Amniotic stem cell (primary cell): Measurements from ENCODE around the gene GSTM1.
"Not testable (repeated sequence)": the region's sequence is repeated elsewhere in the genome, so short reads cannot be mapped to it uniquely, and the experiment has no call there.

Experiments
- DNase-seq: peaks from one replicate; lab custom pipeline; 2025; lab: John Stamatoyannopoulos, UW

Gene GSTM1

DNA sequence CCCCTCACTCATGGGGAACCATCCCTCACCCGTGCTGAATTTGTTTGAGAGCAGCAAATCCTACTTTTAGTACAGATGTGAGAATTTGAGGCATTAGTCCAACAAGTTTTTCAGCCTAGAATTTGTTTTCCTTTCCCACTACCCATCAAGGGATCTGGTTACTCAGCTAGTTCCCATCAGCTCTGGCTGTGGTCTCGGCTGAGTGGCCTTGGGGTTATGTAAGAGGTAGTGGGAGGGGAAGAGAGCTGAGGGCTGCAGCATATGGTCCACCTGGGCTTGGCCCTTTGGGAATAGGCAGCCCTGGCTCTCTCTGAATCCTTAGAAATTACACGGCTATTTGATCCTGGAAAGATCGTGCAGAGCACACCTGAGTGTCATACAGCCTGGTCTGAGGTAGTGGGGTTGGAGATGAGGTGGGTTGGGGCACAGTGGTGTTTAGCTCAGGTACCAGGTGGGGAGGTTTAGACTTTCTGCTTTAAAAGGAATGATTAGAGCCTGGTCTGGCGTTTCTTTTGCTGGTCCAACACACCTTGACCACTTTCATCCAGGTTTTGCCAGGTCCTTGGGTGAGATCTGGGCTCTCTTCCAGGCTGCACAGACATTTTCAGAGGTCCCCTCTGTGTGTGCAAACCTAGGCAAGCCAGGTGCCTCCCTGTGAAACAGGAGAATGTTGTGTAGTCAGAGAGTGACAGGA, 27.5 kb upstream of the GSTM1 start:
- no peak for DNase-seq

DNA sequence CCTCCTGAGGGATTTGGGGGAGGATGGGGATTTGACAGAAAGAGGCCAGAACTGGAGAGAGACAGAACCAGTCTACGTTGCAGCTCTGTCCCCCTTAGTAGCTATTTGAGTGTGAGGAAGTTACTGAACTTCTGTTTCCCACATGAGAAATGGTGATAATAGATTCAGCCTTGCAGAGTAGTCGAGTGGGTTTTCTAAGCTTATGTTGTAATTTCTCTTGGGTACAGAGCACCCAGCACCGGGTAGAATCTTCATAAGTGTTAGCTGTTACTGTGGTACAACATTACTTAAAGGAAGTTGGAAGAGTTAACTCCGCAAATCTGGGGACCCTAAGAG, 27.0 kb upstream of the GSTM1 start:
- not testable (repeated sequence) for DNase-seq

DNA sequence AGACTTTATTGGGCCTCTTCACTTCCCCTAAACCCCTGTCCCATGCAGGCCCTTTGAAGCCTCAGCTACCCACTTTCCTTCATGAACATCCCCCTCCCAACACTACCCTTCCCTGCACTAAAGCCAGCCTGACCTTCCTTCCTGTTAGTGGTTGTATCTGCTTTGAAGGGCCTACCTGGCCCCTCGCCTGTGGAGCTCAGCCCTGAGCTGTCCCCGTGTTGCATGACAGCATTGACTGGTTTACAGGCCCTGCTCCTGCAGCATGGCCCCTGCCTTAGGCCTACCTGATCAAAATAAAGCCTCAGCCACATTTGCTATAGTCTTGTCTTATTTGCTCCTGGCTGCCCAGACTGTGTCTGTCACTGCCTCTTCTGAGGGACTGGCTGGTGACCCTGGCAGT, 26.2 kb upstream of the GSTM1 start:
- no peak for DNase-seq

DNA sequence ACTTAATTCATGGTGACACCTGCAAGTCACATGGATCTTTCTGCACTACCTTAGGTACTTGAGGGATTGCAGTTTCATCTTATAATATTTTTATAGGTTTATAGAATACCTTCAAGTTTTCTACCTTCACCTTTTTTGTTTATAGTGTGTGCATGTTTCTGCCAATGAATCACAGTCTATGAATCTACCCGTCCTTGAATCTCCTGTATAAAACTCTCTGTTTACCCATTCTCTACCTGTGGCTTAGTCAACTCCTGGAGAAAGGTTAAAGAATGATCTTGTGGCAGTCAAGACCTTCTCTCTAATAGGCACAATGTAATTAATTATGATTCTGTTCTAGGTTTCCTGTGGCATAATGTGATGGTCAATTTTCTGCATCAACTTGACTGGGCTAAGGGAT, 22.9 kb upstream of the GSTM1 start:
- no peak for DNase-seq

DNA sequence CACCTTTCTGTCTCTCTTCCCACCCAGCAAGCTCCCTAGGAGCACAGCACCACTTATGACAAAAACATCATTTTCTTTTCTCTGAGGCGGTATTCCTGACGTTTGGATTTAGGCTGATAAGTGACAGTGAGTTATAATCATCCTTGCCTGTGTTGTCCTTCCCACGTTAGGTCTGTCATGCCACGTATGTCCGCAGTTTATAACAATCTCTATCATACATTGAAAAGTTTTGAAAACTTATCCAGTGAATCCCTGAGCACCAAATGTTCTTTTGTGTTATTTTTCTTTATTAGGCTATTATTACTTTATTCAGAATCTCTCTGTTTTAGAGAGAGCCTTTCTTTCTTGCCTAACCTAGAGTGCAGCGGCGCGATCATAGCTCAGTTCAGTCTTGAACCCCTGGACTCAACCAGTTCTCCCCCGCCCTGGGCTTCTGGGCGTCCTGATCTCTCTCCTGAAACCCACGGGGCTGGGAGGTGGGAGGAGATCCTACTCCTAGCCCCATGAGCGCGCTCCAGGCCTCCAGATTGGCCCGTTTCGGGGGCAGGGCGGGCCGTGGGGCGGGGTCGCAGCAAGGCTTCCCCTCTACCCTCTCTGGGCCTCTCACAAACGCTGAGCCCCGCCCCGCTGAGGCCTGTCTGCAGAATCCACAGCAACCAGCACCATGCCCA, 20.0 kb upstream of the GSTM1 start, which contains the start of gene GSTM2:
Gene GSTM2, plus strand, starts transcription at position 606 of the 671 bp plus-strand sequence. Its CDS starts 59 bp downstream, at position 665.
- peak; percentile 68 for DNase-seq

DNA sequence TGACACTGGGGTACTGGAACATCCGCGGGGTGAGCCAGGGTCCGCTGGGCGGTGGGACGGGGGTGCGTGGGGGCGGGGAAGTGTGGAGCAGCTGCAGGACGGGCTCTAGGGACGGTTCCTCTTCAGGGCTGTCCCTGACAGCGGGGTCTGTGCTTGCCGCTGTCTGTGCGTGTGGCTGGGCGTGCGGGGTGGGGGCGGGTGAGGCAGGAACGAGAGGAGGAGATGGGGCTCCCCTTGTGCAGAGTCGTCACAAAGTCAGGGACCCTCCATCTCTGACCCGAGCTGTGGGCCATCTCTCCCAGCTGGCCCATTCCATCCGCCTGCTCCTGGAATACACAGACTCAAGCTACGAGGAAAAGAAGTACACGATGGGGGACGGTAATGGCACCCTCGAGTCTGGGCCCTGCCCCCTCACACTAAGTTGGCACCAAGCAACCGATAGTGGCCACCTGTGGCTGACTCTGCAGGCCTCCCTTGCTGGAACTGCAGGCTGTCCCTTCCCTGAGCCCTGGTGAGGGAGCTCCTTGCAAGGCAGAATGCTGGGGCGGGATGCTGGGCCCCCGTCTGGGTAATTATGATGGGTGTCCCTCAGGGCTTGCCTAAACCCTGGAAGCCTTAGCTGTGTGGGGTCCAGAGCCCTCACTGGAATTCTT, 19.4 kb upstream of the GSTM1 start:
- no peak for DNase-seq

DNA sequence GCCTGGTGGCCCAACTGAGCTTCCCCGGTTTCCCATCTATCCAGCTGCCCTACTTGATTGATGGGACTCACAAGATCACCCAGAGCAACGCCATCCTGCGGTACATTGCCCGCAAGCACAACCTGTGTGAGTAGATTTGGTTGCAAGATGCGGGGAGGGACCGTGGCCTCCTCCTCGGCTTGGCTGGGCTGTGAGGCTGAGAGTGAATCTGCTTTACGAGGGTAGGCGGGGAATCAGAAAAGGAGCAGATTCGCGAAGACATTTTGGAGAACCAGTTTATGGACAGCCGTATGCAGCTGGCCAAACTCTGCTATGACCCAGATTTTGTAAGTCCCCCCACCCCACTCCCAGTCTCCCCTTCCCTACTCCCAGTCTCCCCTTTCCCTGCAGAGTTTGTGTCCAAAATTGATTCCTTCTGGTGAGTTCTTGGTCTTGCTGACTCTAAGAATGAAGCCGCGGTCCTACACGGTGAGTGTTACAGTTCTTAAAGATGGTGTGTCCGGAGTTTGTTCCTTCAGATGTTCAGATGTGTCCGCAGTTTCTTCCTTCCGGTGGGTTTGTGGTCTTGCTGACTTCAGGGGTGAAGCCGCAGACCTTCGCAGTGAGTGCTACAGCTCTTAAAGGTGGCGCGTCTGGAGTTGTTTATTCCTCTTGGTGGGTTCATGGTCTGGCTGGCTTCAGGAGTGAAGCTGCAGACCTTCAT, 18.2 kb upstream of the GSTM1 start:
- no peak for DNase-seq

DNA sequence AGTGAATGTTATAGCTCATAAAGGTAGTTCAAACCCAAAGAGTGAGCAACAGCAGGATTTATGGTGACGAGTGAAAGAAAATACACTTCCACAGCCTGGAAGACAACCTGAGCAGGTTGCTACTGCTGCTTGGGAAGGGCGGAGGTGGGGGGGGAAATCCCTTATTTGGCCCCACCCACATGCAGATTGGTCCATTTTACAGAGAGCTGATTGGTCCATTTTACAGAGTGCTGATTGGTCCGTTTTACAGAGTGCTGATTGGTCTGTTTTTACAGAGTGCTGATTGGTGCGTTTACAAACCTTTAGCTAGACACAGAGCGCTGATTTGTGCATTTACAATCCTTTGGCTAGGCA, 17.7 kb upstream of the GSTM1 start:
- not testable (repeated sequence) for DNase-seq

DNA sequence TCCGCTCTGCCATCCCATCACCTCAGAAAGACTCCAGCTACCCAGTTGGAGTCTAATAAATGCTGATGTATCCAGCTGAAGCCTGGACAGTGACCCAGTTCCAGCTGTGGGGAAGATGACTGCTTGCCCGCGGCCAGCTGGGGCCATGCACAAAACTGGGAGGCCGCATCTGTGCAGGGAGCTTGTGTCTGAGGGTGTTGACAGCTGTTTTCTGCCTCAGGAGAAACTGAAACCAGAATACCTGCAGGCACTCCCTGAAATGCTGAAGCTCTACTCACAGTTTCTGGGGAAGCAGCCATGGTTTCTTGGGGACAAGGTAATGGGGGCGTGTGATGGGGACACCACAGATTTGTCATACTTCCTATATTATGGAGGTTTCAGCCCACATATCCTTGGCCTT, 16.6 kb upstream of the GSTM1 start:
- no peak for DNase-seq

DNA sequence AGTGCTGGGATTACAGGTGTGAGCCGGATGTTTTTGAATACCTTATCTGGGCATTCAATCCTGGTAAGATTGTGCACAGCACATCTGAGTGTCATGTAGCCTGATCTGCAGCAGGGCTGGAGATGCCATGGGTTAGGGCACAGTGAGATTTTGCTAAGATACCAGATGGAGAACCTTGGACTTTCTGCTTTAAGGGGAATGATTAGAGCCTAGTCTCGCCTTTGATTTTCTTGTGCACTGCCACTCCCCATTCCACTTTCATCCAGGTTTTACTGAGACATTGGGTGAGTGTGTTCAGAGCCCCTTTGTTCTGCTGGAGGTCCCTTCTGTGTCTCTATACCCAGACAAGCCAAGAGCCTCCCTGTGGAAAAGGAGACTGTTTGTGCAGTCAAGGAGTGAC, 13.8 kb upstream of the GSTM1 start:
- DNase-seq, result not testable (repeated sequence)

DNA sequence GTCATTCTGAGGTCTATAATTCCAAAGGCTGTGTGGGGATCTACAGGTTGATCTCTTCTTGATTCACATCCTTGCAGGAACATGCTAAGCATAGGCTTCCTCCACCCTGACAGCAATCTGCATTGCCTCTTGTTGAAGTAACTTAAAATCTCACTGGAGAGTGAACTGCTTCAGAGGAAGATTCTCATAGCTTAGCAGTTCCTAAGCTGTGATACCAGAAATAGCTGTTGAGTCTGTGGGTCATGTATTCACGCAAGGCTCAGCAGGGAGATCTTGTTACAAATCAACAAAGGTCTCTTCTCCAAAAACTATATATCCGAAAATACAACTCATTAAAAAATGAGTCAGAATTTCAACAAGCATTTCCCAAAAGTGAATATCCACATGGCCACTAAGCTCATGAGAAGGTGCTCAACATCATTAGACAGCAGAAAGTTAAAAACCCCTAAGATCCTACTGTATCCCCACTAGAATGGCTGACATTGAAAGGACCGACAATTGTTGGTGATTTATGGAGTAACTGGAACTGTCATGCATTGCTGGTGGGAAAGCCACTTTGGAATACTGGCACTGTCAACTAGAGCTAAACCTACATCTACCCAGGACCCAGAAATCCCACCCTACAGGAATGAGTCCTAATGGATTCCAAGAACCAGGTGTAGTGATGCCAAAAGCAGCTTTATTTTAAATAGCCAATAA, 10.8 kb upstream of the GSTM1 start:
- not testable (repeated sequence) for DNase-seq

DNA sequence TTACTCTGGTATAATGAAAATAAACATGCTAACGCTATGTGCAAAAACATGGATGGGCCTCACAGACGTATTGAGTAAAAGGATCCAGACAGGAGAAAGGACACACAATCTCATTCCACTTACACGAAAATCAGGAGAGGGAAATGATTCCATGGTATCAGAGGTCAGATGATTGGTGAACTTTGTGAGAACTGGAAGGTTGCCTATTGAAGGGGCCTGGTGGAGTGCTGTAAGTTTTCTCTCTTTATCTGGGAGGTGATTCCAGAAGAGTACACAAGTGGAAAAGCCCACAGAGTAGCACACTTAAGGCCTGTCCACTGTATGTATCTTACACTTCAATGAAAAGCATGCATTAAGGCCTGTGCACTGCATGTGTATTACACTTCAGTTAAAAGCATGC, 10.2 kb upstream of the GSTM1 start:
- no peak for DNase-seq

DNA sequence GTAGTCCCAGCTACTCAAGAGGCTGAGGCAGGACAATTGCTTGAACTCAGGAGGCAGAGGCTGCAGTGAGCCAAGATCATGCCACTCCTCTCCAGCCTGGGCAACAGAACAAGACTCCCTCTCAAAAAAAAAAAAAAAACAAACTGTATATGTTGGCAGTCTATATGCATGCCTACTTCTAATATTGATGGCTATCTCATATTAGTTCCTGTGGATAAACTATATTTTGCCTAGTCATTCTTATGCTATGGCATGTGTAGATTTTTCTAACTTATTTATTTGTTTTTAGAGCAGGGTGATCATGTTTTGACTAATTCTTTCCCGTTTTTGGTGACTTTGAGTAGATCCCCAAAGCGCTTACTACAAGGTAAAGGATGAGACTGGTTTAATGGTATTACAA, 9.0 kb upstream of the GSTM1 start:
- DNase-seq, result not testable (repeated sequence)

DNA sequence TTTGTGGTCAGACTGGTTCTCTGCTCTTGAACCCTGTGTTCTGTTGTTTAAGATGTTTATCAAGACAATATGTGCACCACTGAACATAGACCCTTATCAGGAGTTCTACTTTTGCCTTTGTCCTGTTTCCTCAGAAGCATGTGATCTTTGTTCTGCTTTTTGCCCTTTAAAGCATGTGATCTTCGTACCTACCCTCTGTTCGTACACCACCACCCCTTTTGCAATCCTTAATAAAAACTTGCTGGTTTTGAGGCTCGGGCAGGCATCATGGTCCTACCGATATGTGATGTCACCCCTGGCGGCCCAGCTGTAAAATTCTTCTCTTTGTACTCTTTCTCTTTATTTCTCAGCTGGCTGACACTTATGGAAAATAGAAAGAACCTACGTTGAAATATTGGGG, 2.8 kb upstream of the GSTM1 start:
- not testable (repeated sequence) for DNase-seq

DNA sequence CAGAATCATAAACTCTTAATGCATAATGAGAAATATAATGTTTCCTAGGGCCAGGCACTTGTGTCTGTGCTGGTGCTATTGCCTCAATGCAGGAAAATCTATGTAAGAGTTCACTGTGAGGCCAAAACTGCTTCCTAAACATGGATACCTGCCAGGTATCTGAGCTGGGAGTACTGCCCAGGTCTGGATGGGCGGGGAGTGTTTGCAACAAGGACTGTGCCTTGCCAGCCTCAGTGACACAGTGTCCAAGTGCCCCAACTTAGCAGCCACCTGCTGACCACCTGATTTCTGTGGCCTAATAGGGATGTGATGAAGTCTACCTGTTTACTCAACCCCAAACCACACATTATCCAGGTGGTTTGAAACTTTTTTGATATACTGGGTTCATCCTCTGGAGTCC, 2.2 kb upstream of the GSTM1 start:
- DNase-seq, result not testable (repeated sequence)

DNA sequence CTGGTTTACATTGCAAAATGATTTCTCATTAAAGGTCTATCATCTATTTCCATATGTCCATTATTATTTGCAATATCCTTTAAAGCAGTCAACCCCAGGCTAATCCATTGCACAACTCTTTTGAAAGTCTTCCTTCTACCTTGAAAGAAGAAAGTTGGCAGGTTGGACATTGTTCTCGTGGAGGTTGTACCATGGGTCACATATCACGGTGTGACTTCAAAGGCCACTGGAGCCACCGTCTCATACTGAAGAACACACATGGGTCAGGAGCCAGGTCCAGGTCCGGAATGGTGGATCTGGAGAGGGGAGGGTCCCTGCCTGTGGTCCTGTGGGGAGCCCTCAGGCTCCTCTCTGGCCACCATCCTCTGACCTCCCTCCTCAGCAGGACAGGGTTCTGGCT, 1.7 kb upstream of the GSTM1 start:
- DNase-seq, result not testable (repeated sequence)

DNA sequence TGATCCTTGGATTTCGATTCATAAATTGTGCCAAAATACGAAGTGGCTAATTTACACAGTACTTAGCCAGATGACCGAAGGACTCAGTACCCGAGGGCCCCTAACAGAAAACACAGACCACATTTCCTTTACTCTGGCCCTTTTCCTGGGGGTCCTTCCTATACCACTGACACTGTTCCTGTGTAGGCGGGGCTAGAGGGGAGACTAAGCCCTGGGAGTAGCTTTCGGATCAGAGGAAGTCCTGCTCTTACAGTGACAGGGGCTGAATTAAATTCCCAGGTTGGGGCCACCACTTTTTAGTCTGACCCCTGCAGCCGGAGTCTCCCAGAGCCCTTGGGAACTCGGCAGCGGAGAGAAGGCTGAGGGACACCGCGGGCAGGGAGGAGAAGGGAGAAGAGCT, 508 bp upstream of the GSTM1 start:
- not testable (repeated sequence) for DNase-seq

DNA sequence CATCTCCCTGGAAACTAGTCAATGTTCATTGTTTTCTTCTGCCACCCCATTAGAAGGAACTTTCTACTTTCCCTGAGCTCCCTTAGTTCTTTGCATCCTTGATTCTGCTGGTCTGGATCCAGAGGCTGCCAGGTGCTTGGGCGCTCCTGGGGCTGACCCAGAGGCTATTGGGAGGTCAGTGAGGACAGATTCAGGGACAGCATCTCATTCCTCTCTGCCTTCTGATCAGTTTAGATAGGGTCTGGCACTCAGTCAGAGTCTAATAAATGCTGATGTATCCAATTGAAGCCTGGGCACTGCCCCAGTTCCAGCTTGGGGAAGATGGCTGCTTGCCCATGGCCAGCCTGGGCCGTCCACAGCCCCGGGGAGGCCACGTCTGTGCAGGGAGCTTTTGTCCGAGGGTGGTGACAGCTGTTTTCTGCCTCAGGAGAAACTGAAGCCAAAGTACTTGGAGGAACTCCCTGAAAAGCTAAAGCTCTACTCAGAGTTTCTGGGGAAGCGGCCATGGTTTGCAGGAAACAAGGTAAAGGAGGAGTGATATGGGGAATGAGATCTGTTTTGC, 2.3 kb downstream of the GSTM1 start:
- no peak for DNase-seq

DNA sequence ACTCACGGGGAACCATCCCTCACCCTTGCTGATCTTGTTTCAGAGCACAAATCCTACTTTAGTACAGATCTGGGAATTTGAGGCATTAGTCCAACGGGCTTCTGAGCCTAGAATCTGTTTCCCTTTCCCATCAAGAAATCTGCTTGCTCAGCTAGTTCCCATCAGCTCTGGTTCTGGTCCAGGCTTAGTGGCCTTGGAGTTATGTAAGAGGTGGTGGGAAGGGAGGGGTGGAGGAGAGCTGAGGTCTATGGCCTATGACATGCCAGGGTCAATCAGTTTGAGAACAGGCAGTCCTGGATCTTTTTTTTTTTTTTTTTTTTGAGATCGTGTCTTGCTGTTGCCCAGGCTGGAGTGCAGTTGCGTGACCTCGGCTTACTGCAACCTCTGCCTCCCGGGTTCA, 4.1 kb downstream of the GSTM1 start:
- DNase-seq, result no peak

DNA sequence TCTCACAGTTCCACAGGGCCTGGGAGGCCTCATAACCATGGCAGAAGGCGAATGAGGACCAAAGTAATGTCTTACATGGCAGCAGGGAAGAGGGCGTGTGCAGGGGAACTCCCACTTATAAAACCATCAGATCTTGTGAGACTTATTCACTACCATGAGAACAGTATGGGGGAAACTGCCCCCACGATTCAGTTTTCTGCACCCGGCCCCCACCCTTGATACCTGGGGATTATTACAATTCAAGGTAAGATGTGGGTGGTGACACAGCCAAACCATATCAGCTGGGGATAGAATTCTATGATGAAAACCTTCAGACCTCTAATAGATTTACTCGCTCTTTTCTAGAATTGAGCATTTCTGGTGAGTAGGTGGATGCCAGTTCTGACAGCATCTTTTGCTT, 6.8 kb downstream of the GSTM1 start:
- DNase-seq, result not testable (repeated sequence)

DNA sequence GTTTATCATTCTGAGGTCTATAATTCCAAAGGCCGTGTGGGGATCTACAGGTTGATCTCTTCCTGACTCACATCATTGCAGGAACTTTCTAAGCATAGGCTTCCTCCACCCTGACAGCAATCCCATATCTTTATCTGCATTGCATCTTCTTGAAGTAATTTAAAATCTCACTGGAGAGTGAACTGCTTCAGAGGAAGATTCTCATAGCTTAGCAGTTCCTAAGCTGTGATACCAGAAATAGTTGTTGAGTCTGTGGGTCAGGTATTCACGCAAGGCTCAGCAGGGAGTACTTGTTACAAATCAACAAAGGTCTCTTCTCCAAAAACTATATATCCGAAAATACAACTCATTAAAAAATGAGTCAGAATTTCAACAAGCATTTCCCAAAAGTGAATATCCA, 7.5 kb downstream of the GSTM1 start:
- not testable (repeated sequence) for DNase-seq

DNA sequence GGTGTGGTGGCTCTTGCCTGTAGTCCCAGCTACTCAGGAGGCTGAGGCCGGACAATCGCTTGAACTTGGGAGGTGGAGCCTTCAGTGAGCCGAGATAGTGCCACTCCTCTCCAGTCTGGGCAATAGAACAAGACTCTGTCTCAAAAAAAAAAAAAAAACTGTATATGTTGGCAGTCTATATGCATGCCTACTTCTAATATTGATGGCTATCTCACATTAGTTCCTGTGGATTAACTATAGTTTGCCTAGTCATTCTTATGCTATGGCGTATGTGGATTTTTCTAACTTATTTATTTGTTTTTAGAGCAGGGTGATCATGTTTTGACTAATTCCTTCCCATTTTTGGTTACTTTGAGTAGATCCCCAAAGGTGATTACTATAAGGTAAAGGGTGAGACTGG, 9.4 kb downstream of the GSTM1 start:
- DNase-seq, result no peak
